Loucy (cell line): ENCODE data around the gene GLT1D1.

ENCODE experiments used
- H2AFZ ChIP-seq: fragments of 200-600 bp; sonication (generic); 2 replicates; pipeline ENCODE4 v1.6.0; 2016; ENCODE audit warnings: antibody characterized with exemption, mild to moderate bottlenecking, low read length, moderate library complexity
- H3F3A ChIP-seq: fragments of 200-600 bp; 2 replicates; pipeline ENCODE4 v1.6.0; 2016; ENCODE audit warnings: antibody characterized with exemption, low read depth, mild to moderate bottlenecking
- H3K27me3 ChIP-seq: fragments of 200-600 bp; sonication (generic); 2 replicates; pipeline ENCODE4 v1.6.1; 2014; ENCODE audit warnings: low read length, mild to moderate bottlenecking; ENCODE audit not compliant: insufficient read depth, poor library complexity, severe bottlenecking
- H3K36me3 ChIP-seq: fragments of 200-600 bp; sonication (generic); 2 replicates; pipeline ENCODE4 v1.6.1; 2016; ENCODE audit warnings: low read length; ENCODE audit not compliant: insufficient read depth
- H3K4me1 ChIP-seq: fragments of 200-600 bp; sonication (generic); 2 replicates; pipeline ENCODE4 v1.5.1; 2014; ENCODE audit warnings: low read length, mild to moderate bottlenecking; ENCODE audit not compliant: insufficient read depth, poor library complexity, severe bottlenecking
- H3K4me2 ChIP-seq: fragments of 200-600 bp; sonication (generic); 2 replicates; pipeline ENCODE4 v1.6.0; 2014; ENCODE audit warnings: antibody characterized with exemption, low read length, low read depth, mild to moderate bottlenecking; ENCODE audit not compliant: poor library complexity, severe bottlenecking
- H3K4me3 ChIP-seq: fragments of 200-600 bp; sonication (generic); 2 replicates; pipeline ENCODE4 v1.5.1; 2014; ENCODE audit warnings: low read length, mild to moderate bottlenecking, mixed read lengths; ENCODE audit not compliant: poor library complexity, severe bottlenecking
- H3K79me2 ChIP-seq: fragments of 200-600 bp; sonication (generic); 2 replicates; pipeline ENCODE4 v1.6.1; 2014; ENCODE audit warnings: low read length; ENCODE audit not compliant: insufficient read depth
- H3K9ac ChIP-seq: fragments of 200-600 bp; sonication (generic); 2 replicates; pipeline ENCODE4 v1.6.0; 2014; ENCODE audit warnings: mild to moderate bottlenecking, low read depth, low read length, moderate library complexity; ENCODE audit not compliant: poor library complexity, severe bottlenecking
- H3K9me2 ChIP-seq: fragments of 200-600 bp; sonication (generic); replicated peaks from 2 replicates; pipeline ENCODE4 v1.6.1; 2016; ENCODE audit warnings: low read depth, low read length, mixed read lengths
- H3K9me3 ChIP-seq: fragments of 200-600 bp; sonication (generic); 2 replicates; pipeline ENCODE4 v1.6.1; 2014; ENCODE audit warnings: mild to moderate bottlenecking, antibody characterized with exemption, low read length, low read depth; ENCODE audit not compliant: insufficient read depth
- H4K20me1 ChIP-seq: fragments of 200-600 bp; sonication (generic); 2 replicates; pipeline ENCODE4 v1.6.0; 2014; ENCODE audit warnings: antibody characterized with exemption, low read length, mild to moderate bottlenecking; ENCODE audit not compliant: insufficient read depth, poor library complexity, severe bottlenecking
- CTCF ChIP-seq: fragments of 200-600 bp; sonication (generic); conservative IDR thresholded peaks from 2 replicates; pipeline ENCODE4 v1.5.1; 2014; ENCODE audit warnings: mild to moderate bottlenecking, antibody characterized with exemption, low read length
- EZH2phosphoT487 ChIP-seq: fragments of 200-600 bp; IDR thresholded peaks from 2 replicates; pipeline ENCODE4 v1.6.1; 2018; ENCODE audit warnings: antibody characterized with exemption, mild to moderate bottlenecking, moderate library complexity, borderline replicate concordance

The GLT1D1 gene

GRCh38 chr12:129025055-129025454 is 171.8 kb downstream of the GLT1D1 start:
- Histone ChIP-seq H2AFZ (no peak overlapping the region), H3K9ac (no peak overlapping the region), H3K4me1 (no peaks in the 10 kb centered on the region), H3K9me2 (no peaks in the 10 kb centered on the region), H3K9me3 (no peaks in the 10 kb centered on the region), H3K27me3 (no peaks in the 10 kb centered on the region), H3K4me3 (no peak overlapping the region), H3K4me2 (no peak overlapping the region), H3K36me3 (no peaks in the 10 kb centered on the region), H3F3A (no peaks in the 10 kb centered on the region), H4K20me1 (no peaks in the 10 kb centered on the region), H3K79me2 (no peaks in the 10 kb centered on the region)
- no peak for TF ChIP-seq CTCF
- no peak for TF ChIP-seq EZH2phosphoT487

DNA sequence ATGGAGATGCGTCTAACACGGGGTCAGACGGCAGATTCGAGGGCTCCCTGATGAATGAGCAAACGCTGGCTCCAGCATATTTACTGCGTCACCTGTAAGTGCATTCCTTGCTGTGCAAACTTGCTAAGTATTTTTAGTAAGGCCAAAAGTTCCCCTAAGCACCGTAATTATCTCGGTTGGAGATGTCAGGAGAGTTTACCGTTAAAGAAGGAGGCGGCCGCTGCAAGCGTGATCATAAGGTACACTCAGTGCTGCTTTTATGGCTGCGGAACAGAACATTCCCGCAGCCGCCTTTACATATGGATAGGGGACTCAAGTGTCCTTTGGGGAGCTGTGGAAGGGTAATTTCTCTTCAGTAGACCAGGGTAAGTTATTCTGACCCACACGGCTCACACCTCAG is 175.6 kb downstream of the GLT1D1 start:
- no peaks in the 10 kb centered on the region for H4K20me1 ChIP-seq
- H3K9ac ChIP-seq, result no peak overlapping the region
- H3K79me2 ChIP-seq, result no peaks in the 10 kb centered on the region
- H3K4me1 ChIP-seq, result no peaks in the 10 kb centered on the region
- no peak overlapping the region for H3K4me3 ChIP-seq
- no peaks in the 10 kb centered on the region for H3K36me3 ChIP-seq
- H3K4me2 ChIP-seq, result no peak overlapping the region
- H3K9me2 ChIP-seq, result no peaks in the 10 kb centered on the region
- no peaks in the 10 kb centered on the region for H3F3A ChIP-seq
- H3K9me3 ChIP-seq, result no peaks in the 10 kb centered on the region; the same call in 1 of the 2 replicates
- no peaks in the 10 kb centered on the region for H3K27me3 ChIP-seq
- TF ChIP-seq CTCF, result no peak
- no peak for TF ChIP-seq EZH2phosphoT487
- no peak overlapping the region for H2AFZ ChIP-seq
